ENCODE data around the gene WASF3. TPM values are rescaled to one million over a fixed set of nuclear protein-coding genes. Genes with fewer than 3 reads are reported as not detected.

Gene WASF3
- total RNA-seq, 3 donors from 2014 or later (not counting 1 experiment from before 2014, with no cell fraction given): 0.61 TPM; not detected in 2

DNA sequence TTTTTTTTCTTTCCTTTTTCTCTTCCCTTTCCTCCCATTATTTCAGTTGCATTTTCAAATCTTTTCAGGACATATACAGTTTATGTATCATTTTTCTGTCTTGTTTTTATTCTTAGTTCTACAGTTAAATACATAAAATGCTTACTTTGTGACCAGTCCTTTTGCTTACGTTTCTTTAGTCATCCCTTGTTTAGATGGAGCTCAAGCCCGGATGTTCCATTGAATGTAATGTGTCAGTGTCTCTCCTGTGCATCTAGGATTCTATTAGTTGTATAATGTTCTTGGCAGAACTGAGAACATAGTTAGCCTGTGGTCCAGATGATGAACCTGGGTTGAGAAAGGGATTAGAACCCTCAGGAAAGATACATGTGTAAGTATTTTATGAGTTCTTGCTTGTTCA, 17.8 kb downstream of the WASF3 start:
- H3K27ac ChIP-seq (ENCODE audit: low read length): no peak overlapping the region
- no peak for DNase-seq
- no peak for ATAC-seq
- no peaks in the 10 kb centered on the region for H3K27me3 ChIP-seq (ENCODE audit: control insufficient read depth, insufficient read depth, low read length)
- no peak overlapping the region for H3K27ac Mint-ChIP-seq
- peaks cover 0 to 5% of the 10 kb centered on the region in 2 donors for H3K9me3 Mint-ChIP-seq
- no peaks in the 10 kb centered on the region for H3K9me3 ChIP-seq (ENCODE audit: control insufficient read depth, insufficient read depth, low read length)
- no peak overlapping the region for H3K4me3 ChIP-seq (ENCODE audit: low read length)
- WGBS (ENCODE audit: insufficient coverage): 93% methylated on average over 1 of the region's 2 CpGs
- intact Hi-C loops (cut with micrococcal nuclease): no loop called here
- TF ChIP-seq CTCF (IDR thresholded peaks at IDR 0.05): no peak
- H3K4me1 Mint-ChIP-seq: no peaks in the 10 kb centered on the region
- peaks cover 4 to 6% of the 10 kb centered on the region in 2 donors for H3K27me3 Mint-ChIP-seq (ENCODE audit: low read depth in 2 of 2)
- H3K36me3 ChIP-seq (ENCODE audit: control insufficient read depth, insufficient read depth, low read length): no peaks in the 10 kb centered on the region
- H3K4me1 ChIP-seq (ENCODE audit: control insufficient read depth, insufficient read depth, low read length): no peaks in the 10 kb centered on the region
- H3K36me3 Mint-ChIP-seq: no peaks in the 10 kb centered on the region
- H3K4me3 Mint-ChIP-seq: no peak overlapping the region

- no peak overlapping the region for H3K4me3 ChIP-seq (ENCODE audit: low read length)
- Mint-ChIP-seq H3K27ac (no peak overlapping the region), H3K36me3 (no peaks in the 10 kb centered on the region), H3K4me3 (no peak overlapping the region), H3K4me1 (no peaks in the 10 kb centered on the region), H3K27me3 (ENCODE audit: low read depth in 2 of 2) (peaks cover 4 to 6% of the 10 kb centered on the region in 2 donors), H3K9me3 (peaks cover 0 to 5% of the 10 kb centered on the region in 2 donors)
- no peaks in the 10 kb centered on the region for H3K36me3 ChIP-seq (ENCODE audit: control insufficient read depth, insufficient read depth, low read length)
- no peak for DNase-seq
- TF ChIP-seq CTCF (IDR thresholded peaks at IDR 0.05): no peak
- no peaks in the 10 kb centered on the region for H3K9me3 ChIP-seq (ENCODE audit: control insufficient read depth, insufficient read depth, low read length)
- ATAC-seq: no peak
- no peak overlapping the region for H3K27ac ChIP-seq (ENCODE audit: low read length)
- intact Hi-C loops (cut with micrococcal nuclease): no loop called here
- no peaks in the 10 kb centered on the region for H3K27me3 ChIP-seq (ENCODE audit: control insufficient read depth, insufficient read depth, low read length)
- WGBS (ENCODE audit: insufficient coverage): 94% methylated on average over 1 of the region's 1 CpG
- H3K4me1 ChIP-seq (ENCODE audit: control insufficient read depth, insufficient read depth, low read length): no peaks in the 10 kb centered on the region
These were observed 22.1 kb downstream of the WASF3 start for GRCh38 chr13:26579580-26579979.

GRCh38 chr13:26583662-26584061, 26.2 kb downstream of the WASF3 start:
- Mint-ChIP-seq H3K4me3 (no peak overlapping the region), H3K4me1 (no peaks in the 10 kb centered on the region), H3K27me3 (ENCODE audit: low read depth in 2 of 2) (no peaks in the 10 kb centered on the region), H3K9me3 (no peaks in the 10 kb centered on the region), H3K36me3 (no peaks in the 10 kb centered on the region), H3K27ac (no peak overlapping the region)
- intact Hi-C loops (cut with micrococcal nuclease): no loop called here
- Histone ChIP-seq H3K27me3 (ENCODE audit: control insufficient read depth, insufficient read depth, low read length) (peaks cover 3% of the 10 kb centered on the region), H3K27ac (ENCODE audit: low read length) (no peak overlapping the region), H3K9me3 (ENCODE audit: control insufficient read depth, insufficient read depth, low read length) (no peaks in the 10 kb centered on the region), H3K4me3 (ENCODE audit: low read length) (no peak overlapping the region), H3K36me3 (ENCODE audit: control insufficient read depth, insufficient read depth, low read length) (no peaks in the 10 kb centered on the region), H3K4me1 (ENCODE audit: control insufficient read depth, insufficient read depth, low read length) (no peaks in the 10 kb centered on the region)
- WGBS (ENCODE audit: insufficient coverage): 70% methylated on average over 2 of the region's 2 CpGs
- no peak for TF ChIP-seq CTCF (IDR thresholded peaks at IDR 0.05)
- ATAC-seq: no peak
- DNase-seq: no peak

- no peaks in the 10 kb centered on the region for H3K9me3 Mint-ChIP-seq
- ATAC-seq (no peak), DNase-seq (no peak)
- Histone ChIP-seq H3K4me1 (ENCODE audit: control insufficient read depth, insufficient read depth, low read length) (no peaks in the 10 kb centered on the region), H3K9me3 (ENCODE audit: control insufficient read depth, insufficient read depth, low read length) (no peaks in the 10 kb centered on the region), H3K4me3 (ENCODE audit: low read length) (no peak overlapping the region), H3K36me3 (ENCODE audit: control insufficient read depth, insufficient read depth, low read length) (no peaks in the 10 kb centered on the region), H3K27me3 (ENCODE audit: control insufficient read depth, insufficient read depth, low read length) (peaks cover 4% of the 10 kb centered on the region), H3K27ac (ENCODE audit: low read length) (no peak overlapping the region)
- 83% methylated on average over 2 of the region's 2 CpGs for WGBS (ENCODE audit: insufficient coverage)
- no peaks in the 10 kb centered on the region for H3K36me3 Mint-ChIP-seq
- intact Hi-C loops (cut with micrococcal nuclease): no loop called here
- no peak for TF ChIP-seq CTCF (IDR thresholded peaks at IDR 0.05)
- no peak overlapping the region for H3K27ac Mint-ChIP-seq
- H3K4me3 Mint-ChIP-seq: no peak overlapping the region
- H3K4me1 Mint-ChIP-seq: no peaks in the 10 kb centered on the region
- no peaks in the 10 kb centered on the region for H3K27me3 Mint-ChIP-seq (ENCODE audit: low read depth in 2 of 2)
These were observed 27.2 kb downstream of the WASF3 start for GRCh38 chr13:26584713-26585112.

Measured in natural killer cell (primary cell).